CD1c-positive myeloid dendritic cell (primary cell): ENCODE results near the gene IBA57.
"Not testable (repeated sequence)": the region's sequence is repeated elsewhere in the genome, so short reads cannot be mapped to it uniquely, and the experiment has no call there.

ENCODE experiments used
- DNase-seq: peaks from one replicate; pipeline ENCODE4 v3.0.0-alpha.2; 2016; ENCODE audit errors: extremely low spot score

IBA57 gene

GRCh38 chr1:228226141-228226874 lies 60.7 kb downstream of the IBA57 start:
- no peak for DNase-seq

DNA sequence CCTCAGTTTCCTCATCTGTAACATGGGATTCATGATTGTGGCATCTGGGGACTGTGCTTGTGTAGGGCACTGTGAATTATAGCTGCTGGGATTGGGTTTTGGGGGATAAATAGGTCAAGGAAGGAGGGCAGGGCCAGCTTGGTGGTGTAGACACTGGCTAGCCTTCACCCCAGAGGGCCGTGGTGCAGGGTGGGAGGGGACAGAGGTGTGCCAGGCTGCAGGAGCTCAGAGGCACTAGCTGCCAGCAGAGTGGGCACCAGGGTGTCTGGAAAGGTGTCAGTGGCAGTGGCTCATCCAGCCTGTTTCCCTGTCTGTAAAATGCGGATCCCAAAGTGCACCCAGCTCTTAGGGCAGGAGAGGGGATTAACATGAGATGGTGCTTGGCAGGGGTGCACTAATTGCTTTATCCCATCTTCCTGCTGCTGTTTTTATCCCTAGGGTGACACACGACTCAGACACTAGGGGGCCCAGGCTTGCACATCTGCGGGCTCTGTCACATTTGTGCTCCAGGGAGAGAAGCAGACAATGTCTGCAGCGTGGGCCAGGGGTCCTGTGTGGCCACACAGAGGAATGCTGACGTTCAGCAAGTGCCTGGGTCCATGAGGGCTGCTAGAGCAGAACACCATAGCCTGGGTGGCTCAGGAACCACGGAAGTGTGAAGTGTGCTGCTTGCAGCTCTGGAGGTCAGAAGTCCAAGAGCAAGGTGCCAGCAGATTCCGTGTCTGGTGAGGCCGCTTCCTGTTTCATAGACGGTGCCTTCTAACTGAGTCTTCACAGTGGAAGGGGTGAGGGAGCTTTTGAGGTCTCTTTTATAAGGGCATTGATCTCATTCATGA lies 61.6 kb downstream of the IBA57 start:
- no peak for DNase-seq

DNA sequence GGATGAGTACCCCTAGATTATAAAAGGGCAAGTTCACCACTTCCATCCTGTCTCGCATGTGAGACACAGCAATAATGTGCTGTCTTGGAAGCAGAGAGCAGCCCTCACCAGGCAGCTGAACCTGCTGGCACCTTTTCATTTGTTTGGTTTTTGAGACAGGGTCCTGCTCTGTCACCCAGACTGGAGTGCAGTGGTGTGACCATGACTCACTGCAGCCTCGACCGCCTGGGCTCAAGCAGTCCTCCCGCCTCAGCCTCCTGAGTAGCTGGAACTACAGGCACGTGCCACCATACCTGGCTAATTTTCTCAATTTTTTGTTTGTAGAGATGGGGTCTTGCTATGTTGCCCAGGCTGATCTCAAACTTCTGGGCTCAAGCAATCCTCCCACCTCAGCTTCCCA lies 62.5 kb downstream of the IBA57 start:
- not testable (repeated sequence) for DNase-seq

GRCh38 chr1:228228601-228229074 lies 63.0 kb downstream of the IBA57 start:
- peak; percentile 10 for DNase-seq

GRCh38 chr1:228231189-228231588 lies 65.6 kb downstream of the IBA57 start:
- DNase-seq: no peak
